Upper lobe of left lung (tissue), 6 donors: ENCODE data around the gene OR51B5. TPM values are rescaled to one million over a fixed set of nuclear protein-coding genes. Genes with fewer than 3 reads are reported as not detected.

ENCODE experiments used
- ATAC-seq, 2 donors: fragments of 200-7000 bp; cut with Tn5 transposase; one replicate each; pipeline ENCODE4 v1.9.1; 2022; ENCODE audit warnings: mild to moderate bottlenecking in 2 of 2, moderate library complexity in 2 of 2; ENCODE audit not compliant: low FRiP score in 2 of 2
- DNase-seq, 2 donors: peaks; one replicate each; pipeline ENCODE4 v3.0.0-alpha.2; 2019 to 2020
- H3K27ac ChIP-seq, 4 donors: fragments of 200-600 bp; sonication (generic); one replicate each; pipeline ENCODE4 v1.5.1; 2016 to 2019
- H3K27me3 ChIP-seq, 4 donors: fragments of 200-600 bp; sonication (generic); one replicate each; pipeline ENCODE4 v1.5.1; 2017 to 2019
- H3K36me3 ChIP-seq, 4 donors: fragments of 200-600 bp; sonication (generic); one replicate each; pipeline ENCODE4 v1.5.1; 2016 to 2019
- H3K4me1 ChIP-seq, 4 donors: fragments of 200-600 bp; sonication (generic); one replicate each; pipeline ENCODE4 v1.5.1; 2018 to 2019
- H3K4me3 ChIP-seq, 4 donors: fragments of 200-600 bp; sonication (generic); one replicate each; pipeline ENCODE4 v1.5.1; 2017 to 2019; ENCODE audit warnings: mild to moderate bottlenecking in 2 of 4, moderate library complexity in 1 of 4
- H3K9me3 ChIP-seq, 4 donors: fragments of 200-600 bp; sonication (generic); one replicate each; pipeline ENCODE4 v1.5.1; 2018 to 2019
- EP300 ChIP-seq, 4 donors: sonication (generic); formaldehyde crosslinking; IDR thresholded peaks; one replicate each; pipeline ENCODE4 v1.5.1; 2017; ENCODE audit warnings: antibody characterized with exemption in 4 of 4, control low read depth in 2 of 4
- POLR2A ChIP-seq, 4 donors: fragments of 450-650 bp; IDR thresholded peaks; one replicate each; pipeline ENCODE4 v1.5.1; 2016 to 2017; ENCODE audit warnings: antibody characterized with exemption in 4 of 4, mild to moderate bottlenecking in 2 of 4
- POLR2AphosphoS5 ChIP-seq, 2 donors: sonication (generic); formaldehyde crosslinking; IDR thresholded peaks; one replicate each; pipeline ENCODE4 v1.5.1; 2017; ENCODE audit warnings: antibody characterized with exemption in 2 of 2
- WGBS, 2 donors: methylation state at CpG; one replicate each; pipeline ENCODE4 v1.1.5; 2017 to 2018; 5-methylcytosine and 5-hydroxymethylcytosine counted together
- total RNA-seq, 6 donors: library from RNA; depleted of rRNA in 4 of 6; stranded (reverse); fragments of >200 nt in 4 of 6; gene quantifications; one replicate each; pipeline versions ENCODE4 v1.1.0 to v1.2.1, GENCODE V29; 2016 to 2021
- TF ChIP-seq, protein P1 (sequence below), 6 experiments: fragments of 450-650 bp in 4 of 6; fragments of 200-600 bp in 2 of 6; sonication (generic) in 2 of 6; IDR thresholded peaks; one replicate each; pipeline ENCODE4 v1.5.1; 2016 to 2019; ENCODE audit warnings: antibody characterized with exemption in 6 of 6
- donor health status: DM: no; HTN: no; CAD: no; lungs with moderate emphysema.
- donor health status: DM: no; HTN: yes; CAD: no; lungs with severe emphysema.

The OR51B5 gene, protein sequence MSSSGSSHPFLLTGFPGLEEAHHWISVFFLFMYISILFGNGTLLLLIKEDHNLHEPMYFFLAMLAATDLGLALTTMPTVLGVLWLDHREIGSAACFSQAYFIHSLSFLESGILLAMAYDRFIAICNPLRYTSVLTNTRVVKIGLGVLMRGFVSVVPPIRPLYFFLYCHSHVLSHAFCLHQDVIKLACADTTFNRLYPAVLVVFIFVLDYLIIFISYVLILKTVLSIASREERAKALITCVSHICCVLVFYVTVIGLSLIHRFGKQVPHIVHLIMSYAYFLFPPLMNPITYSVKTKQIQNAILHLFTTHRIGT
- total RNA-seq, result 1 to 10 TPM in 1 of 6 donors, under 1 TPM in 2, not detected in 3; 0.26 to 2.0 (median 0.30) TPM

DNA sequence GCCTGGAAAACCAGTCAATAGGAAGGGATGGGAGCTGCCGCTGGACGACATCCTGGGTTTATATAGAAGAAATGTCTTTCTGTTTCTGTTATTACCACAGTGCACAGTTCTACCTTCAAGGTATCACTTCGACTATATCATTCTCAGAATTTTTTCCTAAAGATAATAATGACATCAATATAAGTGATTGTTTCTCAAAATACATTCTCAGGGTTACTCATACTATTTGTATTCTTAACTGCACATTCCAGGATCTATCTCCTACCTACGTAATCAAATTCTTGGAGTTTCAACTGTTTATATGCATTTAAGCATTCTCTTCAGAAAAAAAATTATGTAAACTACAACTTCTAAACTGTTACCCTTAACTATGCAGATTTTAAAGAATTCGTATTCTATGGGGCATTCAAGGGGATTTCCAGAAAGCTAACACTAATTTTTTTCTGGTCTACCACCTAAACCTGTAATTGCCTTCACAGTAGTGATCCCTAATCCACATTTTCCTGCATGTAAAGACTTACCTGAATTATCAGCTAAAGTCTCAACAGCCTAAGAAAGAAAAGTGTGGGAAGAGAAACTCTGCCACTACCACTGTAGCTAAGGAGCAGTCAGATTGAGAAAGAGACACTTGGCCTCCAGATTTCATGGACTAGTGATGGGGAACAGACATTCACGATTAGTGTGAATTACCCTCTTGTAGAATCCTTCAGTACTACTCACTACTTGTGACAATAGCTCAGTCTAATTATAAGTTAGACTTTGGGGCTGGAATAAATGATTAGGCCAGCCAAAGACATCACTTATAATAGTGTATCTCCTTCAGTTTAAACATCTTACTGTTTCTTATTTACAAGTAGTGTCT, at the start of gene OR51B5:
Gene OR51B5 (minus strand): TSS at position 51 of the 862 bp plus-strand sequence. CDS start 0 bp downstream, at position 51.
- Histone ChIP-seq H3K36me3 (no peaks in the 10 kb centered on the region), H3K4me3 (no peak within 1 kb of the TSS), H3K4me1 (no peaks in the 10 kb centered on the region), H3K27ac (no peak within 1 kb of the TSS), H3K9me3 (no peaks in the 10 kb centered on the region), H3K27me3 (no peaks in the 10 kb centered on the region)
- DNase-seq (no peak), ATAC-seq (no peak)
- TF ChIP-seq POLR2AphosphoS5 (IDR thresholded peaks at IDR 0.05) (no peak), EP300 (IDR thresholded peaks at IDR 0.05) (no peak), POLR2A (IDR thresholded peaks at IDR 0.05) (no peak)
- TF ChIP-seq, protein P1, sequence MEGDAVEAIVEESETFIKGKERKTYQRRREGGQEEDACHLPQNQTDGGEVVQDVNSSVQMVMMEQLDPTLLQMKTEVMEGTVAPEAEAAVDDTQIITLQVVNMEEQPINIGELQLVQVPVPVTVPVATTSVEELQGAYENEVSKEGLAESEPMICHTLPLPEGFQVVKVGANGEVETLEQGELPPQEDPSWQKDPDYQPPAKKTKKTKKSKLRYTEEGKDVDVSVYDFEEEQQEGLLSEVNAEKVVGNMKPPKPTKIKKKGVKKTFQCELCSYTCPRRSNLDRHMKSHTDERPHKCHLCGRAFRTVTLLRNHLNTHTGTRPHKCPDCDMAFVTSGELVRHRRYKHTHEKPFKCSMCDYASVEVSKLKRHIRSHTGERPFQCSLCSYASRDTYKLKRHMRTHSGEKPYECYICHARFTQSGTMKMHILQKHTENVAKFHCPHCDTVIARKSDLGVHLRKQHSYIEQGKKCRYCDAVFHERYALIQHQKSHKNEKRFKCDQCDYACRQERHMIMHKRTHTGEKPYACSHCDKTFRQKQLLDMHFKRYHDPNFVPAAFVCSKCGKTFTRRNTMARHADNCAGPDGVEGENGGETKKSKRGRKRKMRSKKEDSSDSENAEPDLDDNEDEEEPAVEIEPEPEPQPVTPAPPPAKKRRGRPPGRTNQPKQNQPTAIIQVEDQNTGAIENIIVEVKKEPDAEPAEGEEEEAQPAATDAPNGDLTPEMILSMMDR (IDR thresholded peaks at IDR 0.05), result no peak
- 74 to 85% methylated on average over 6 of the region's 6 CpGs for WGBS, 2 donors

DNA sequence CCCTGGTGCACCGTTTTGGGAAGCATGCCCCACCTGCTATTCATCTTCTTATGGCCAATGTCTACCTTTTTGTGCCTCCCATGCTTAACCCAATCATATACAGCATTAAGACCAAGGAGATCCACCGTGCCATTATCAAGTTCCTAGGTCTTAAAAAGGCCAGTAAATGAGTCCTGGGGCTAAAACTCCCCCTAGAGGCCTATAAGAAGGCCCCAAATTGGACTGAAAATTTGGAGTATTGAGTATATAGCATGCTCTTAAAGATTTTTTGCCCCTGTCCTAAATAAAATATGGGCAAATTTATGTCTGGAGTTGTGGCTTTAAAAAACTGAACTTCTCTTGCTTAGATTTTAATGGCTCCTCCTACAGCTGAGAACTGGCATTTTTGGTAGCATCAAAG, 46.9 kb upstream of the OR51B5 start:
- DNase-seq (no peak), ATAC-seq (no peak)
- no peaks in the 10 kb centered on the region for H3K9me3 ChIP-seq
- TF ChIP-seq POLR2AphosphoS5 (IDR thresholded peaks at IDR 0.05) (no peak), POLR2A (IDR thresholded peaks at IDR 0.05) (no peak), EP300 (IDR thresholded peaks at IDR 0.05) (no peak)
- TF ChIP-seq, protein P1 (IDR thresholded peaks at IDR 0.05), result no peak
- H3K4me1 ChIP-seq, result no peaks in the 10 kb centered on the region
- no peaks in the 10 kb centered on the region for H3K36me3 ChIP-seq
- WGBS, 2 donors, result 75 to 79% methylated on average over 2 of the region's 2 CpGs
- H3K27ac ChIP-seq, result no peak overlapping the region
- no peak overlapping the region for H3K4me3 ChIP-seq
- H3K27me3 ChIP-seq, result no peaks in the 10 kb centered on the region

DNA sequence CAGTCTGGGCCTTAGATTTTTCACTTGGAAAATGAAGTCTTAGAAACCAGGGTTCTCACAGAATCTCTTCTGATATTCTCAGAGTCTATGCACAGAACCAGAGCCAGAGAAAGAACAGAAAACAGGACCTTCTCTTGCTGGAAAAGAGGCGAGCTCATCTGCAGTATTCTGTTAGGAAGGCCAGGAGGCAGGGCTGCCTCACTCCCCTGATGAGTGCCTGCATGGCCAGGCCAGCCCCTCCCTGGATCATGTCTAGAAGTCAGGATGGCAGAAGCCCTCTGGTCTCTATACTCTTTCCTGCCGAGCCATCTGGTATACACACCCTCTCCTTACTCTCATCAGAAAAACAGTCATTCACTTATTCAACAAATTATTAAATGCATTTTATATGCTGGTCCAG, 41.0 kb upstream of the OR51B5 start:
- ATAC-seq, result no peak
- no peak overlapping the region for H3K27ac ChIP-seq
- no peaks in the 10 kb centered on the region for H3K9me3 ChIP-seq
- TF ChIP-seq POLR2AphosphoS5 (IDR thresholded peaks at IDR 0.05), result no peak
- no peak for TF ChIP-seq POLR2A (IDR thresholded peaks at IDR 0.05)
- TF ChIP-seq EP300 (IDR thresholded peaks at IDR 0.05), result no peak
- TF ChIP-seq, protein P1 (IDR thresholded peaks at IDR 0.05), result no peak
- WGBS, 2 donors, result 77 to 88% methylated on average over 2 of the region's 2 CpGs
- no peak for DNase-seq
- H3K4me3 ChIP-seq, result no peak overlapping the region
- H3K36me3 ChIP-seq, result no peaks in the 10 kb centered on the region
- no peaks in the 10 kb centered on the region for H3K27me3 ChIP-seq
- H3K4me1 ChIP-seq, result no peaks in the 10 kb centered on the region

DNA sequence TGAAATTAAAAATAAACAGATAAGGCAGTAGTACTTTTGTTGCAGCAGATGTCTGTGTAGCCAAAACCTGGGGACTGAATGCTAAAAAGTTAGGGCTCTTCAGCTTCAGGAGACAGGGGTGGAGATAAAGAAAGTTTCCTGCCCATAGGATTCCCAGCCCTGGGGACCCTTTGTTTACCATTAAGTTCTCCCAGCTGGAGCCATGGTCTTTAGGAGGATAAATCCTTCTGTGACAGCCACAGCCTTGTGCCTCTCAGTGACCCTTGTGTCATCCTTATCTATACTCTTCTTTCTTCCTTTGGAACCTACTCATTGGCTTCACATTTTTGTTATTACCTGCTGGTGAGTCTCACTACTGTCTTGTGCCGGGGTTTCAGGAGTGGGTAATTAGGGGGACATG, 40.3 kb upstream of the OR51B5 start, which contains the start of gene OR51M1:
Gene OR51M1 (plus strand): TSS at position 237 of the 400 bp plus-strand sequence. CDS start 5,587 bp downstream, outside the sequence.
- 69 to 76% methylated on average over 1 of the region's 1 CpG for WGBS, 2 donors
- TF ChIP-seq EP300 (IDR thresholded peaks at IDR 0.05) (no peak), POLR2AphosphoS5 (IDR thresholded peaks at IDR 0.05) (no peak), POLR2A (IDR thresholded peaks at IDR 0.05) (no peak)
- TF ChIP-seq, protein P1 (IDR thresholded peaks at IDR 0.05), result no peak

More for the DNA sequence above, 40.3 kb upstream of the OR51B5 start, which contains the start of gene OR51M1:
- Histone ChIP-seq H3K27me3 (no peaks in the 10 kb centered on the region), H3K4me3 (no peak within 1 kb of the TSS), H3K9me3 (no peaks in the 10 kb centered on the region), H3K27ac (no peak within 1 kb of the TSS), H3K36me3 (no peaks in the 10 kb centered on the region), H3K4me1 (no peaks in the 10 kb centered on the region)
- no peak for DNase-seq
- no peak for ATAC-seq
